Panc1 (cell line): ENCODE measurements around the gene GRAMD4. TPM values are rescaled to one million over a fixed set of nuclear protein-coding genes. Genes with fewer than 3 reads are reported as not detected.
"Not testable (repeated sequence)": the region's sequence is repeated elsewhere in the genome, so short reads cannot be mapped to it uniquely, and the experiment has no call there.

Source experiments
- ATAC-seq: fragments of 200-7000 bp; cut with Tn5 transposase; 2 replicates; pipeline ENCODE4 v1.9.1; 2020; ENCODE audit warnings: mild to moderate bottlenecking, moderate library complexity
- BruUV-seq: library from RNA; stranded (reverse); fragments of 400-500 nt; replicated peaks from 2 replicates; lab custom pipeline; 2021; lab: Mats Ljungman, UMichigan
- CTCF ChIA-PET: fragments of 300-600 bp; sonication (Branson Sonifier 250); formaldehyde crosslinking; loops from one replicate; lab custom pipeline; 2022; ENCODE audit warnings: antibody characterized with exemption; lab: Charles Lee
- POLR2A ChIA-PET: fragments of 300-600 bp; sonication (Branson Sonifier 250); formaldehyde crosslinking; loops from one replicate; lab custom pipeline; 2022; ENCODE audit warnings: antibody characterized with exemption; lab: Charles Lee
- DNase-seq: peaks from one replicate; pipeline ENCODE4 v3.0.0-alpha.2; 2010; ENCODE audit warnings: low read depth, low spot score
- H3K27ac ChIP-seq: 2 replicates; pipeline ENCODE4 v1.5.1; 2011; ENCODE audit warnings: mild to moderate bottlenecking, low read length, inconsistent platforms
- H3K27me3 ChIP-seq: fragments of 200-500 bp; sonication (Bioruptor generic); 2 replicates; pipeline ENCODE4 v1.6.0; 2014; ENCODE audit warnings: low read length, inconsistent platforms; ENCODE audit not compliant: control insufficient read depth, insufficient read depth
- H3K36me3 ChIP-seq: fragments of 200-500 bp; sonication (Bioruptor generic); 2 replicates; pipeline ENCODE4 v1.5.1; 2014; ENCODE audit warnings: inconsistent platforms, mild to moderate bottlenecking, low read length, moderate library complexity; ENCODE audit not compliant: control insufficient read depth, insufficient read depth
- H3K4me1 ChIP-seq: 2 replicates; pipeline ENCODE4 v1.5.1; 2011; ENCODE audit warnings: inconsistent platforms, mild to moderate bottlenecking, low read length, moderate library complexity; ENCODE audit not compliant: control insufficient read depth, insufficient read depth
- H3K4me3 ChIP-seq, 2 experiments: 2 replicates each; pipeline ENCODE4 v1.5.1; 2011 to 2012; ENCODE audit warnings: low read depth in 2 of 2, low read length in 2 of 2, mild to moderate bottlenecking in 2 of 2, inconsistent platforms in 1 of 2, moderate library complexity in 1 of 2
- H3K9me3 ChIP-seq: fragments of 200-500 bp; sonication (Bioruptor generic); 2 replicates; pipeline ENCODE4 v1.5.1; 2014; ENCODE audit warnings: low read depth, mild to moderate bottlenecking, inconsistent platforms, low read length, moderate library complexity; ENCODE audit not compliant: control insufficient read depth, insufficient read depth
- CTCF ChIP-seq: fragments of 450-650 bp; IDR thresholded peaks from 2 replicates; pipeline ENCODE4 v1.5.1; 2017; ENCODE audit warnings: mild to moderate bottlenecking
- POLR2AphosphoS5 ChIP-seq: IDR thresholded peaks from 2 replicates; pipeline ENCODE4 v1.6.1; 2012; ENCODE audit warnings: mild to moderate bottlenecking, low read depth, low read length, moderate library complexity
- REST ChIP-seq, 2 experiments: IDR thresholded peaks; 2 replicates each; pipeline ENCODE4 v1.6.1; 2011 to 2012; ENCODE audit warnings: low read depth in 2 of 2, control low read depth in 1 of 2, low read length in 1 of 2, mild to moderate bottlenecking in 1 of 2, moderate library complexity in 1 of 2; ENCODE audit not compliant: insufficient read depth in 1 of 2
- SIN3A ChIP-seq: IDR thresholded peaks from 2 replicates; pipeline ENCODE4 v1.6.1; 2012; ENCODE audit warnings: low read depth, mild to moderate bottlenecking, low read length, moderate library complexity, borderline replicate concordance; ENCODE audit not compliant: insufficient read depth
- TCF7L2 ChIP-seq: IDR thresholded peaks from 2 replicates; pipeline ENCODE4 v1.6.1; 2011; ENCODE audit warnings: mild to moderate bottlenecking, low read depth, low read length, inconsistent platforms
- in situ Hi-C: cut with HindIII; loops from 2 replicates; pipeline ENCODE4 v1.10.0; 2016; ENCODE audit warnings: low sequenced_read_pairs, low pct_unique_long_range_greater_than_20kb
- intact Hi-C: fragments of 100-400 bp; cut with micrococcal nuclease; formaldehyde crosslinking; loops from one replicate; pipeline ENCODE4 v1.10.0; 2022; ENCODE audit not compliant: unreplicated experiment
- total RNA-seq: library from RNA; stranded (reverse); gene quantifications from one replicate; pipeline ENCODE4 v1.2.1, GENCODE V29; 2021; ENCODE audit not compliant: unreplicated experiment

The GRAMD4 gene
- total RNA-seq, 1 experiment from 2014 or later, result 30.8 TPM

GRCh38 chr22:46634011-46634699 is 14.0 kb downstream of the GRAMD4 start:
- Histone ChIP-seq H3K9me3 (no peaks in the 10 kb centered on the region), H3K4me3 (no peak overlapping the region), H3K4me1 (no peaks in the 10 kb centered on the region; the same call in none of the 2 replicates), H3K36me3 (no peaks in the 10 kb centered on the region), H3K27ac (no peak overlapping the region), H3K27me3 (no peaks in the 10 kb centered on the region)
- no TSS peak for BruUV-seq
- ChIA-PET CTCF (no interaction called here), POLR2A (no interaction called here)
- in situ Hi-C loops, result no loop called here
- TF ChIP-seq SIN3A (no peak), REST (IDR thresholded peaks at IDR 0.05; ENCODE audit: insufficient read depth in 1 of 2, low read depth in 2 of 2, low read length in 1 of 2) (no peak), TCF7L2 (no peak), POLR2AphosphoS5 (no peak), CTCF (no peak)
- no peak for DNase-seq
- intact Hi-C loops, result no loop called here
- ATAC-seq, result no peak

GRCh38 chr22:46634973-46635685 is 14.9 kb downstream of the GRAMD4 start:
- BruUV-seq, DNase-seq, H3K4me1 ChIP-seq, POLR2A ChIA-PET, H3K9me3 ChIP-seq, in situ Hi-C loops, H3K27ac ChIP-seq, H3K36me3 ChIP-seq, CTCF ChIA-PET, H3K27me3 ChIP-seq, intact Hi-C loops, ATAC-seq: not testable (repeated sequence)
- H3K4me3 ChIP-seq, result peak overlapping the region in 1 of 2 experiments; percentile 11; a peak in 1 of 4 replicates

- H3K4me3 ChIP-seq, result no peak overlapping the region
- ChIA-PET POLR2A (no interaction called here), CTCF (no interaction called here)
- no peak overlapping the region for H3K27ac ChIP-seq
- intact Hi-C loops (no loop called here), in situ Hi-C loops (no loop called here)
- H3K27me3 ChIP-seq, result no peaks in the 10 kb centered on the region
- no peaks in the 10 kb centered on the region for H3K36me3 ChIP-seq
- ATAC-seq (peak; percentile 46; the same call in 1 of the 2 replicates), DNase-seq (no peak)
- no TSS peak for BruUV-seq
- no peaks in the 10 kb centered on the region for H3K9me3 ChIP-seq
- TF ChIP-seq POLR2AphosphoS5, result no peak
- no peak for TF ChIP-seq SIN3A
- TF ChIP-seq REST (IDR thresholded peaks at IDR 0.05; ENCODE audit: insufficient read depth in 1 of 2, low read depth in 2 of 2, low read length in 1 of 2), result no peak
- no peaks in the 10 kb centered on the region; the same call in none of the 2 replicates for H3K4me1 ChIP-seq
These were observed 15.6 kb downstream of the GRAMD4 start for GRCh38 chr22:46635756-46636155.
